NCI-H146 (cell line): Measurements from ENCODE around the gene RBM20.

ENCODE experiments used
- DNase-seq: peaks from one replicate; lab custom pipeline; 2025; lab: John Stamatoyannopoulos, UW

RBM20 gene

DNA sequence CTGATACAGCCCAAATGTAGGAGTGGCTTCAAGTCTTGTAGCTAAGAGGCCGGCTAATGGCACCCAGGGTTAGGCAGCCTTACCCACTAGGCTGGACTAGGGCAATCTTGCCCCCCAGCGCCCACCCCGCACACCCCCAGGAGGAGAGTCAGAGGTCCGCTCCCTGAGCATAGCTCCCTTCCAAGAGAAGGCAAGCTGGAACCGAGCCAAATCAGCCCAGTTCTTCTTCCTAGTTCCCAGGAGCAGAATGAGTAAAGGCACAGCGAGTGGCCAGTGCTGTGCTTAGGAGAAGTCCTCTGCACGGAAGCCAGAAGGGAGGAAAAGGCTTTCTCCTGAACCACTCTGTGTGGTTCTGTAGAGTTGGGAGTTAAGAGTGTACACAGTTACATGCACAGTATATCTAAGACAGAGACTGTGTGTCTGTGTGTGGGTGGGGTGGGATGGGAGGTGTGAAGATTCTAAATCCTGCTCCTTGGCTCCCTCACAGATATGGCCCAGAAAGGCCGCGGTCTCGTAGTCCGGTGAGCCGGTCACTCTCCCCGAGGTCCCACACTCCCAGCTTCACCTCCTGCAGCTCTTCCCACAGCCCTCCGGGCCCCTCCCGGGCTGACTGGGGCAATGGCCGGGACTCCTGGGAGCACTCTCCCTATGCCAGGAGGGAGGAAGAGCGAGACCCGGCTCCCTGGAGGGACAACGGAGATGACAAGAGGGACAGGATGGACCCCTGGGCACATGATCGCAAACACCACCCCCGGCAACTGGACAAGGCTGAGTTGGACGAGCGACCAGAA, 167.8 kb downstream of the RBM20 start:
- no peak for DNase-seq

- no peak for DNase-seq
Observed at GRCh38 chr10:110812583-110812982, 168.4 kb downstream of the RBM20 start.

DNA sequence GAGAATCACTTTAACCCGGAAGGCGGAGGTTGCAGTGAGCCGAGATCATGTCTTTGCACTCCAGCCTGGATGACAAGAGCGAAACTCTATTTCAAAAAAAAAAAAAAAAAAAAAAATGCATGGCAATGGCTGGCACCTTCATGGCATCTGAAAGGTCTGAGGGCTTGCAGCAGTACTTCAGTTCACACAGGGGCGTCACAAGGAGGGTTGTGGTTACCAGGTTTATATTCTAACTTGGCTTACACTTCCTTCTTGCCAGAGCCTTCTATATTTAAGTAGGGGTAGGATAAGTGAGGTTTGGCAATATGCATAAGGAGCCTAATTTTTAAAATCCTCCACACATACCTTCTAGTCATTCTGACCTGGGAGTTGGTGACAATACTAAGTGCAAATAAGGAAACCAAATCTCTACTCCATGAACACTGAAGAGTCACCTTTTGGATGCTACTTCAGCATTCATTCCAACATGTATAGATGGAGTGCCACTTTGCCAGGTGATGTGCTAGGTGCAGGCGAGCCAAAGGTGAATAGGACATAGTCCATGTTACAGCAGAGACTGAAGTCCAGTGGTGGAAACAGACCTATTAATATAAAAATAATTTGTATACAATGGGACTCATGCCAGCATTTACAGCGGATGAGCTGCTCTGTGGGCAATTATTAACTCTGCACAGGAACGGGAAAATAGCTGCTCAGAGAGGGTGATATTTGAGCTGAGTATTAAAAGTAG, 169.8 kb downstream of the RBM20 start:
- DNase-seq, result no peak

DNA sequence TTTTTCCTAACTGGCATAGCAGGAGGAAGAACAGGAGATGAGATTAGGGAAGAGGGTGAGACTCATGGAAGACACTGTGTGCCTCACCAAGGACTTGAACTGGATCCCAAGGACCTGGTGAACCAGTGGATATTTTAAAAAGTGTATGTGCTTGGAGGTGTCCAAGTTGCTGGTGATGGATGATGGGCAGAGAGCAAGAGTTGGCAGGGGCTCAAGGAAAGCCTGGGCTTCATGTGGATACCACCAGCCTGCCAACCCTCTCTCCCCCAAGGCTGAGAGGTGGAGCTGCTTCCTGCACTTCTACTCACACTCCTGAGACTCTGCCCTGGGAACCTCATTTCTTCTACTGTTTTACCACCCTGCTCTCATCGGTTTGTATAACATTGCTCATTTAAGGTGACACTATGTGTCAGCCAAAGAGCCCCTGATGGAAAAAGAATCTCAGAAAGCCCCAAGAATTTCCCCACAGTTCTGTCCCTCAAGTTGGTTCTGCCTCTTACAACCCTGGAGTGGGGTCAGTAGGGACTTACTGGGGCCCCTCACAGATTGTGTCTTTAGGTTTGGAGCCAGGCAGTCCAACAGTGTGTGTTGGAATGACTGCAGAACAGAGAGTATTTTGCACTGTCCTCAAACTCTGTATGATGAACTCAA, 171.3 kb downstream of the RBM20 start:
- DNase-seq, result no peak

GRCh38 chr10:110817614-110818013, 173.5 kb downstream of the RBM20 start:
- no peak for DNase-seq

DNA sequence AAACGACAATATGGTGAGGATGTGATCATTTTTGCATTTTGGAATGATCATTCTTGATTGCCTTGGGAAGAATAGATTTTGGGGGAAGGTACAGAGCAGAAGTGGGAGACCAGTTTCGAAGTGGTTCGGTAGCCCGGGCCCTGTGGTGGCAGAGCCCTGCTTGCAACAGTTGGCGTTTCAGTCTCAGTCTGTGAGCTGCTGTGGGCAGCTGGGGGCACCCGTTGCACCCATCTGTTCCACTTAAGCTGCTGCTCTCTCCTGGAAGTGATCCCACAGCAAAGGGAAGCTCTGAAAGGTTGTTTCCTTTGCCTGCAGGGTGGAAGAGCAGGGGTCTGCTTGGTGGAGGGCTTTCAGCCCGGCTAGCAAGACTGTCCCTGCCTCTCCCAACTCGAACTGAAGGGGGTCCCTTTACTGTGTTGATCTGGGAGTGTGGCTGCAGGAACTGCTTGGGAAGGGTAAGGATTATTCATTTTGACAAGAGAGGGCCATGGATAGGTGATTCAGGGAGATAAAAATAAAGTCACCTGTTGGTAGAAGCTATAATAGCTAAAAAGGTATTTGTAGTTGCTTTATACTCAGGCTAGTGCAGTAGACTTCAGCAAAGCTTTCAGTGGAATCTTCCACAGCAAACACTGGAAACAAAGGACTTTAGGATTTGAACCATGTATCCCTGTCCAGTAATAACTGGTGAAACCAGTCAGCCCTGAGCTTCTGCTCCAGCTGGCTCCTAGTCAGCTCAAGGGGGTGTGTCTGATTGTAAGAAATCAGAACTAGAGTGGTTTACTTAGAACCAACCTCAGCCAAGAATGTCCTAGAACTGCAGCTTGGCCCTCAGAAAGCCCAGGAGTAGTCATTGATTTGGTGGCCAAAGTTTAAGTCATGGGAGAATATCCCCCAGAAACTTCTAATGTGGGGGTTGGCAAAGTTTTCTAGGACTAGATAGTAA, 174.4 kb downstream of the RBM20 start:
- DNase-seq, result no peak

DNA sequence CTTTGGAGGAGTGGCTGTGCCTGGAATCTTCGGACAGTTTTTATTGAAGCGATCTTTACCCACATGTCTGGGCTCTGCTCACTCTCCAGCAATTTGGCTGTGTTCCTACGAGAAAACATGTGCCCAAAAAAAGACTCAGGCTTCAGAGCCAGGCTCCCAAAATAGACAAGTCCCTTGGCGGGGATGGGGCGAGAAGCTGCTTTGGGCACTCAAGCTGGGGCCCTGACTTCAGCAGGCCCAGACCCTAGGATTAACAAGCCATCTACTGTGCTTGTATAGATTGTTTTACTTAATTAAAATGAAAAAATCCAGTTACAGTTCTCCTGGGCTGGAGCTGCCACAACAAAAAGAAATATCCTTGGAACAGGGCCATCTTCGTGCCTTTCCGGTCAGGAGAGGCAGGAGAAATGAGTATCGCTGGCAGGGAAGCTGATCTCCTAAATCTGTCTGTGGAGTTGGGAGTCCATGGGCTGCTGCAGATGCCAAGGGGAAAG, 176.2 kb downstream of the RBM20 start:
- DNase-seq, result no peak

DNA sequence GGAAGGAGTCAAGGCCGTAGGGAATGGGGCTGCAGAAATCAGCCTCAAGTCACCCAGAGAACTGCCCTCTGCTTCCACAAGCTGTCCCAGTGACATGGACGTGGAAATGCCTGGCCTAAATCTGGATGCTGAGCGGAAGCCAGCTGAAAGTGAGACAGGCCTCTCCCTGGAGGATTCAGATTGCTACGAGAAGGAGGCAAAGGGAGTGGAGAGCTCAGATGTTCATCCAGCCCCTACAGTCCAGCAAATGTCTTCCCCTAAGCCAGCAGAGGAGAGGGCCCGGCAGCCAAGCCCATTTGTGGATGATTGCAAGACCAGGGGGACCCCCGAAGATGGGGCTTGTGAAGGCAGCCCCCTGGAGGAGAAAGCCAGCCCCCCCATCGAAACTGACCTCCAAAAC, 177.4 kb downstream of the RBM20 start:
- DNase-seq, result no peak

DNA sequence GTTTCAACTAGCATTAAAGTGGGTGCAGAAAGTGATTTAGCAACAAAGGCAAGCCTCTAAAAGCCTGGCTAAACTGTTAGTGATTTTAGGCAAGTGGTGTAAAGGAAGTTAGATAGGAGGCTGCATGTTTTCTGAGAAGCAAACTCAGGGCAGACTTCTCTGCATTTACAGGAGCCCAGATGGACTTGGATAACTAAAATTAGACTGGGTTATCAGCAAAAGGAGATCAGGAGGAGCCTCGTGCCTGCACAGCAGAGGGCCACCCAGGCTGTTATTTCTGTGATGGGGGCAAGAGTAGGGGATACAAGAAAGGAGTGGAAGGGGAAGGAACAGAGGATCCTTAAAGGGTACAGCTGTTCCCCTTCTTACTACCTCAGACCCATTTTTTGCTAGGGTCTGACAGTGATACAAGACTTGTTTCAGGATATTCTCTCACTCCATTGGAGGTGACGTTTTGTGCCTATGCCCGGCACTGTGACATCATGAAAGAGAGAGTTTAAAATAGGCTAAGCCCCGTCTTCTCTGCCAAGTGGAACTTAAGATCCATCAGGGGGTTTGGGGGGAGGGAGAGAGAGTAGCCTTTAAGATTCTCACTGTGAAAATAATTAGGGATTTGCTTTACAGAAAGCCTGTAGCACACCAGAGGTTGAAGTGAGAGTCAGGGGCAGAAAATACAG, 178.0 kb downstream of the RBM20 start:
- DNase-seq, result no peak

- DNase-seq, result peak; percentile 76
Observed at GRCh38 chr10:110822712-110823311, 178.7 kb downstream of the RBM20 start.

DNA sequence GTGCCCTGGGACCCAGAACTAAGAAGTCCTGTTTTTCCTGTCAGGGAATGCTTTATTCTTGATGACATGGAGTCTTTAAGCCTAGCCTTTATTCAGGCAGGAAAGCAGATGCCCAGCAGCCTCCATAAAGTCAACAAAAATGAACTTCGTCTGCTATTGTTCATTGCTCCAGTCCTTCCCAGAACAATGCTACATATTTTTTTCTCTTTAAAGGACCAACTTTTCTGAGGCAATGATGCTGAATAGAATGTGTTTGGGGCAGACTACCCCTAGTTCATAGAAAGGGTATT, 180.0 kb downstream of the RBM20 start:
- DNase-seq, result no peak

DNA sequence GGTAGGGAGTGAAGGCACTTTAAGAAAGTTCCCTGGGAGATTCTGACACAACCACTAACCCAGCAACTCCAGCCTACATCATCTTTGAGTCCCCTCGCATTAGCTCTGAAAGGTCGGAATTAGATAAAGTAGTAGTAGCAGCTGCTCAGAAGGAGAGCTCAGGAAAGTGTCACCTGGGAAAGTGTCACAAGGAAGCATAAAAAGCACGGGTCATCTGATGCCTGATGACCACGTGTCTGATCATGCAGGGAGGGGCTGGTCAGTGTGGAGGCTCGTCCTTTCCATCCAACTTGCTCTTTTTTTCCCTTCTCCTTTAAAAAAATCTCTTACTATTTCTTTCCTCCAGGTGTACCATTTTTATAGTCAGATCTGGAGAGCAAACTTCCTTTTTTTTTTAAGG, 180.5 kb downstream of the RBM20 start:
- DNase-seq, result no peak

- DNase-seq, result no peak
Observed at GRCh38 chr10:110825508-110825907, 181.4 kb downstream of the RBM20 start.

GRCh38 chr10:110827410-110827809, 183.3 kb downstream of the RBM20 start:
- no peak for DNase-seq

- no peak for DNase-seq
Observed at GRCh38 chr10:110827875-110828274, 183.7 kb downstream of the RBM20 start.

DNA sequence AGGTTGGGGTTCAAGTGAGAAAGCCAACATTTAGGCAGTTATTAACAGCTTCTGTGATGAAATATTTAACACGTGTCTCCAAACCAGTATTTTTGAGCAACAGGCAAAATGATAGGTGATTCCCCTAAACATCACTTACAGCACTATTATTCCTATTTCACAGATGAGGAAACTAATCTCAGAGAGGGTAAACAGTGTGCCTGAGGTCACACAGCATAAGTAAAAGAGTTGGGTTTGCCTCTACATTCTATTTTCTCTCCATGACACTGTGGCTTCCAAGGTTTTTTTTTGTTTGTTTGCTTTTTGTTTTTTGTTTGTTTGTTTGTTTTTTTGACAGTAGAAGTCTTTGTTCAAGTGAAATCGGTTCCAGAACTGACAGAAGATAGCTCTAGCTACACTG, 184.4 kb downstream of the RBM20 start:
- DNase-seq, result no peak

GRCh38 chr10:110829721-110830410, 185.7 kb downstream of the RBM20 start:
- DNase-seq, result no peak

DNA sequence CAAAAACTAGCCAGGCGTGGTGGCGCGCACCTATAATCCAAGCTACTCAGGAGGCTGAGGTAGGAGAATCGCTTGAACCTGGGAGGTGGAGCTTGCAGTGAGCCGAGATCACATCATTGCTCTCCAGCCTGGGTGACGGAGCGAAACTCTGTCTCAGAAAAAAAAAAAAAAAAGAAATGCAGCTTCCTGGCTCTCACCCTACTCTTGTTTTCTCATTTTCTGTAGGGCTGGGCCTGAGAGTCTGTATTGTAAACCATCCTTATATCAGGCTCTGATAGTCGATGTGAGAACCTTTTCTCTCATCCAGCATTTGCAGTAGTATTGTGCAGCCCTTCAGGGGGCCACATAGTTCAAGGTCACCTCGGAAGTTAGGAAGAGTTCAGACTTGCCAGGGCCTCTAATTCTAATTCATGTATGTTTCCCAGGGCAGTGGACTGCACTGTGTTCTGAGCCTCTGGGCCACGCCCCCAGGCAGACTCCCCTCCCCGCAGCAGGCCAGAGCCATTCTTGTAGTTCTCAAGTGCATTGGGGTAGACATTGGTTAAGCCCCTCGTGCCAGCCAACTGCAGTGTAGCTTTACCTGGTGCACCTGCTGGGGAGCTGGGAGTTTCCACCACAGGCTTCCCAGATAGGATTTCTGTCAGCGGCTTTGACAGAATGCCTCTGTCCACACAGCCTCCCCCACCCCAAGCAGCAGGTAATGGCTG, 189.3 kb downstream of the RBM20 start:
- DNase-seq, result no peak

GRCh38 chr10:110833941-110834628, 189.9 kb downstream of the RBM20 start:
- DNase-seq, result no peak
